Astrocyte of the cerebellum (primary cell): Measurements from ENCODE around the gene ARHGEF16.

Source experiments
- DNase-seq: peaks from one replicate; pipeline ENCODE4 v3.0.0-alpha.2; 2011; ENCODE audit warnings: low read depth
- H3K4me3 ChIP-seq: 2 replicates; pipeline ENCODE4 v1.5.1; 2011; ENCODE audit warnings: mild to moderate bottlenecking, low read depth, low read length, moderate library complexity
- CTCF ChIP-seq: IDR thresholded peaks from 2 replicates; pipeline ENCODE4 v1.5.1; 2012; ENCODE audit warnings: low read length, low read depth, moderate library complexity, mild to moderate bottlenecking; ENCODE audit errors: missing control alignments
- in situ Hi-C: cut with HindIII; loops from 2 replicates; pipeline ENCODE4 v1.10.0; 2017; ENCODE audit warnings: low sequenced_read_pairs

Gene ARHGEF16

DNA sequence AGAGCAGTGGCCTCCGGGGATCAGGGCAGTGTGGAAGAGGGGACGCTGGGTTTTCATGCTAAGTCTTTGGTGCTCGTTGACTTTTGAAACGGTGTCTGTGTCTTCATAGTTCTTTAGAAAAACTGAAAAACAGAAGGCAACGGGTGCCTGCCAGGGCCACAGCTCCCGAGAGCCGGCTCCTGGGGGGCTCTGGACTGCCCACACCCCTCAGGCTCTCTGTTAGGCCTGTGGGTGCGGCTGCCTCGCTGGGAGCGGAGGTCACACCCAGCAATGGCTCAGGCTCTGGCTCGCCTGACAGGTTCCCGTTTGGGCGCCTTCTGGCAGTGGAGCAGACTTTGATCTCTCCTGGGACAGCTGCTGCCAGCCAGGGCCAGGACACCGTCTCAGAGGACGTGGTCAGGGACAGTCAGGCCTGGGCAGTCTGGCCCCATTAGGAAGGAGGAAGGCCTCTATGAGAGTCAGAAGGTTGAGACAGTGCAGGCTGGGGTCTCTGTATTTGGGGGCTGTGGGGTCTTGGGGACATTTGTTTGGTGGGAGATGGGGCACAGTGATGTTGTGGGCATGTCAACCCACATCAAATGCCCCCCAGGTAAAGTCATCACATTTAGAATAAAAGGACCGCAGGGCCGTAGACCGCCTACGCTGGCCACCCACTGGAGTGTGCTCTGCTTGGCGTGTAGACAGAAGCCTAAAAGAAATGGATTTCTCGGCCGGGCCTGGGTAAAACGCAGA, 5.6 kb downstream of the ARHGEF16 start:
- H3K4me3 ChIP-seq, result no peak overlapping the region
- TF ChIP-seq CTCF, result no peak
- DNase-seq, result no peak
- in situ Hi-C loops, result no loop called here

DNA sequence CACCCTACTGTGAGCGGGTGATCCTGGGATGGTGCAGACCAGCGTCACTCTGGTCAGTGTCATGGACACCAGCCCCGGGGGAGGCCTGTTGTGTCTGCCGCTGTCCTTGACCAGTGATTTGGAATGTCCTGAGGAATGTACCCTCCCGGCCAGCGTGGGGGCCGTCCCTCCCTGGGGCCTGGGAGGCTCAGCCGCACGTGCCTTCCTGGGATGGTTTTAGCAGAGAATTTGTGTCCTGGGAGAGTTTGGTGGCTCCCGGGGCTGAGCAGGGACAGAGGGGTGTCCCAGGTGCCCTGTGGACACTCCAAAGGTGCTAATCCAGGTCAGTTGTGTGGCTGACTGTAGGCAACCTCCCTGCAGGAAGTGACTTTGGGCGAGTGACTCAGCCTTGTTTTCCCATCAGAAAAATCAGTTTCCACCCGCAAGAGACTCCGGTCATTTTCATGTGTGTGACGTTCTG, 6.2 kb downstream of the ARHGEF16 start:
- in situ Hi-C loops, result no loop called here
- DNase-seq, result no peak
- no peak for TF ChIP-seq CTCF
- no peak overlapping the region for H3K4me3 ChIP-seq

GRCh38 chr1:3461238-3461933, 6.9 kb downstream of the ARHGEF16 start:
- no peak for TF ChIP-seq CTCF
- H3K4me3 ChIP-seq, result no peak overlapping the region
- in situ Hi-C loops, result no loop called here
- no peak for DNase-seq

GRCh38 chr1:3461934-3462275, 7.4 kb downstream of the ARHGEF16 start:
- DNase-seq, result no peak
- no peak for TF ChIP-seq CTCF
- in situ Hi-C loops, result no loop called here
- no peak overlapping the region for H3K4me3 ChIP-seq

DNA sequence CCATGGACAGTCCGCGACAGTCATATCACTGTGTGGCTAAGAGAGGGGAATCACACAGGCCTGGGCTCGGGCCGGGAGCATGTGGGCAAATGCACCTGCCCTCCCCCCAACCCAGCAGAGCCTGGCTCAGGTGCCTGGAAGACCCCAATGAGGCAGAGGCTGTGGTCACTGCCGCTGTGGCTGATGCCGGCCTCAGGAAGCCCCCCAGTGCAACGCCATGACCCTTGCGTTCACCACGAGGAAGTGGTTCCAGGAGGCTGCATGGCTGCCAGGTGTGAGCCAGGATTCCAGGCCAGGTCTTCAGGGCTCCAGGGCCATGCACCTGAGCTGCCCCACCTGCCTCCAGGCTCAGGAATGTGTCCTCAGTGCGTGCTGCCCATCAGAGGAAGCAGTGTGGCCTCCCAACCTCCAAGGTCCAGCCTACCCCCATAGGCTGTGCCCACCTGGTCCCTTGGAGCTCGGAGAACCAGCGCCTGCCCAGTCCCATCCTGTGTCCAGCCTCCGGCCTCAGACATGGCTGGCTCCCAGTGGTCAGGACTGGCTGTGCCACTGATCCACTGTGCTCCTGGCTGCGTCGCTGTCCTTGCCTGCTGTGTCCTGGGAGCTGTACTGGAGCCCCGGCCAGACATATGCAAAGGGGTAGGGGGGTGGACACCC, 8.0 kb downstream of the ARHGEF16 start:
- DNase-seq, result no peak
- no peak for TF ChIP-seq CTCF

GRCh38 chr1:3463013-3463385, 8.5 kb downstream of the ARHGEF16 start:
- in situ Hi-C loops, result no loop called here
- H3K4me3 ChIP-seq, result no peak overlapping the region
- DNase-seq, result no peak
- TF ChIP-seq CTCF, result no peak

More for the DNA sequence above, 8.0 kb downstream of the ARHGEF16 start:
- no peak overlapping the region for H3K4me3 ChIP-seq
- in situ Hi-C loops, result no loop called here
